Measurements from ENCODE around the gene POLR2E. TPM values are rescaled to one million over a fixed set of nuclear protein-coding genes. Genes with fewer than 3 reads are reported as not detected.

The POLR2E gene
- total and polyA plus RNA-seq, 2 of the 13 experiments (the other 11 are each of a cell fraction or from before 2014, with no cell fraction given), result 140 to 272 TPM

DNA sequence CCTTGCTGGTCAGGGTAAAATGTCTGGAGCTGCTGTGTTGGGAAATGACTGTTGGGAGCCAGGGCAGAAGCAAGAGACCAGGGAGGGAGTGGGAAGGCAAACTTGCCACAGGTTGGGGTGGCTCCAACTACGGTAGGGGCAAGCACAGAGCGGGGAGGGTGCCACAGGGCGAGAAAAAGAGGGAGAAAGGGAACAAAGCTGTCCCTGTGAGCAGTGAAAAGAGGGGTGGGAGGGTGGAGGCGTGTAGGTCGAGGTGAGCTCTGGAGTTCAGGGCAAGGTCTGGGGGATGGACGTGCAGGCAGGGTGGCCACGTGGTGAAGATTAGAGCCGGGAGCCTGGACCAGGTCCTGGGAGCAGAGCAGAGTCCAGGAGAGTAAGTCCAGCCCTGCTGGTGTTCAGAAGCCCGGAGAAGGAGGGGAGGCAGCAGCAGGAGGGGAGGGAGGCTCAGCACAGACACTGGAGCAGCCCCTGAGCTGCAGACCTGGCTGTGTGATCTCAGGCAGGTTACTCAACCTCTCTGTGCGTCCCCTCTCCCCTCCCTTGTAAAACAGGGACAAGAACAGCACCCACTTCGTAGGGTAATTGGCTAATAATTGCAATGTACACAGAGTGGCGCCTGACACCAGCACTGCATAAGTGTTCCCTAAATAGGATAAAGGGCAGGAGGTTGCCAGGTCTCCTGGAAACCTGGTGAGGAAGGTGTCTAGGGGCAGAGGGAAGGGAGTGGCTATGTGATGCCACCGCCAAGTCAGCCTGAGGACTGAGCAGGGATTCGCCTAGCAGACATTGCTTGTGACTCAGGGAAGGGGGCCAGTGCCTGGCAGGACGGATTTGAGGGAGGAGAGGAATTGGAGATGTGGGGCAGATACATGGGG is 3.2 kb upstream of the POLR2E start (continued):
- TF ChIP-seq, protein P1, sequence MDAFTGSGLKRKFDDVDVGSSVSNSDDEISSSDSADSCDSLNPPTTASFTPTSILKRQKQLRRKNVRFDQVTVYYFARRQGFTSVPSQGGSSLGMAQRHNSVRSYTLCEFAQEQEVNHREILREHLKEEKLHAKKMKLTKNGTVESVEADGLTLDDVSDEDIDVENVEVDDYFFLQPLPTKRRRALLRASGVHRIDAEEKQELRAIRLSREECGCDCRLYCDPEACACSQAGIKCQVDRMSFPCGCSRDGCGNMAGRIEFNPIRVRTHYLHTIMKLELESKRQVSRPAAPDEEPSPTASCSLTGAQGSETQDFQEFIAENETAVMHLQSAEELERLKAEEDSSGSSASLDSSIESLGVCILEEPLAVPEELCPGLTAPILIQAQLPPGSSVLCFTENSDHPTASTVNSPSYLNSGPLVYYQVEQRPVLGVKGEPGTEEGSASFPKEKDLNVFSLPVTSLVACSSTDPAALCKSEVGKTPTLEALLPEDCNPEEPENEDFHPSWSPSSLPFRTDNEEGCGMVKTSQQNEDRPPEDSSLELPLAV (CRISPR knock-in tag; conservative IDR thresholded peaks at IDR 0.05; ENCODE audit: low read depth), result no peak
- no peak for TF ChIP-seq POLR2AphosphoS2 (IDR thresholded peaks at IDR 0.05; ENCODE audit: low read depth, low read length)
- no peak; the same call in 1 of the 2 replicates for TF ChIP-seq ZFP37 (CRISPR knock-in tag; IDR thresholded peaks at IDR 0.05; ENCODE audit: borderline replicate concordance)
- TF ChIP-seq ATF1 (CRISPR knock-in tag; IDR thresholded peaks at IDR 0.05), result no peak
- TF ChIP-seq GABPB1 (CRISPR knock-in tag; IDR thresholded peaks at IDR 0.05), result no peak; the same call in 1 of the 2 replicates
- TF ChIP-seq, protein P2, sequence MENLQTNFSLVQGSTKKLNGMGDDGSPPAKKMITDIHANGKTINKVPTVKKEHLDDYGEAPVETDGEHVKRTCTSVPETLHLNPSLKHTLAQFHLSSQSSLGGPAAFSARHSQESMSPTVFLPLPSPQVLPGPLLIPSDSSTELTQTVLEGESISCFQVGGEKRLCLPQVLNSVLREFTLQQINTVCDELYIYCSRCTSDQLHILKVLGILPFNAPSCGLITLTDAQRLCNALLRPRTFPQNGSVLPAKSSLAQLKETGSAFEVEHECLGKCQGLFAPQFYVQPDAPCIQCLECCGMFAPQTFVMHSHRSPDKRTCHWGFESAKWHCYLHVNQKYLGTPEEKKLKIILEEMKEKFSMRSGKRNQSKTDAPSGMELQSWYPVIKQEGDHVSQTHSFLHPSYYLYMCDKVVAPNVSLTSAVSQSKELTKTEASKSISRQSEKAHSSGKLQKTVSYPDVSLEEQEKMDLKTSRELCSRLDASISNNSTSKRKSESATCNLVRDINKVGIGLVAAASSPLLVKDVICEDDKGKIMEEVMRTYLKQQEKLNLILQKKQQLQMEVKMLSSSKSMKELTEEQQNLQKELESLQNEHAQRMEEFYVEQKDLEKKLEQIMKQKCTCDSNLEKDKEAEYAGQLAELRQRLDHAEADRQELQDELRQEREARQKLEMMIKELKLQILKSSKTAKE (CRISPR knock-in tag; IDR thresholded peaks at IDR 0.05; ENCODE audit: borderline replicate concordance), result peak; percentile 83; the same call in 1 of the 2 replicates
- 0 out of 2 replicates have a peak, but pooled peaks have one; percentile 42 for TF ChIP-seq SMAD9 (CRISPR knock-in tag; IDR thresholded peaks at IDR 0.05)
- TF ChIP-seq TFE3 (CRISPR knock-in tag; IDR thresholded peaks at IDR 0.05), result peak; percentile 51; the same call in 1 of the 2 replicates
- TF ChIP-seq KDM6A (CRISPR knock-in tag; IDR thresholded peaks at IDR 0.05; ENCODE audit: low read depth), result no peak; the same call in 1 of the 2 replicates
- TF ChIP-seq MLLT10 (CRISPR knock-in tag; IDR thresholded peaks at IDR 0.05), result no peak
- no peak for TF ChIP-seq ZEB1 (IDR thresholded peaks at IDR 0.05; ENCODE audit: insufficient replicate concordance, low read depth)
- TF ChIP-seq DR1 (CRISPR knock-in tag; IDR thresholded peaks at IDR 0.05), result no peak; the same call in 1 of the 2 replicates
- peak; percentile 87; the same call in 1 of the 2 replicates for TF ChIP-seq ZNF543 (CRISPR knock-in tag; IDR thresholded peaks at IDR 0.05)
- no peak for TF ChIP-seq KLF13 (CRISPR knock-in tag; IDR thresholded peaks at IDR 0.05)
- TF ChIP-seq ZNF20 (CRISPR knock-in tag; IDR thresholded peaks at IDR 0.05), result no peak
- TF ChIP-seq ZHX1 (CRISPR knock-in tag; IDR thresholded peaks at IDR 0.05; ENCODE audit: low read depth), result no peak
- no peak for TF ChIP-seq TCF12 (IDR thresholded peaks at IDR 0.05)
- TF ChIP-seq TCF12 (CRISPR knock-in tag; IDR thresholded peaks at IDR 0.05), result no peak
